H1 (cell line): ENCODE data around the gene CDK10.

Experiments used
- EP300 ChIP-seq, 2 experiments: IDR thresholded peaks; 1 replicate in 1 of 2; 2 replicates in 1 of 2; pipeline ENCODE4 v1.6.1; 2011 to 2012; ENCODE audit warnings: low read depth in 2 of 2, low read length in 2 of 2, mild to moderate bottlenecking in 2 of 2, borderline replicate concordance in 1 of 2, inconsistent platforms in 1 of 2, moderate library complexity in 1 of 2
- JUND ChIP-seq: IDR thresholded peaks from 2 replicates; pipeline ENCODE4 v1.6.1; 2011; ENCODE audit warnings: mild to moderate bottlenecking, improper control_type of control experiment, low read length
- NRF1 ChIP-seq: IDR thresholded peaks from 2 replicates; pipeline ENCODE4 v1.6.1; 2011; ENCODE audit warnings: mild to moderate bottlenecking, low read depth, low read length, improper control_type of control experiment
- POLR2A ChIP-seq, 2 experiments: IDR thresholded peaks; 1 replicate in 1 of 2; 2 replicates in 1 of 2; pipeline ENCODE4 v1.6.1; 2011; ENCODE audit warnings: low read depth in 2 of 2, low read length in 2 of 2, mild to moderate bottlenecking in 2 of 2; ENCODE audit errors: control extremely low read depth in 1 of 2
- TF ChIP-seq, protein P1 (sequence below), 3 experiments: IDR thresholded peaks; 1 replicate in 2 of 3; 2 replicates in 1 of 3; pipeline versions ENCODE4 v1.5.1 to v1.6.1; 2011; ENCODE audit warnings: low read length in 3 of 3, mild to moderate bottlenecking in 3 of 3, inconsistent platforms in 2 of 3, low read depth in 1 of 3, moderate library complexity in 1 of 3; ENCODE audit not compliant: insufficient read depth in 1 of 3; ENCODE audit errors: control extremely low read depth in 1 of 3
- TF ChIP-seq, protein P2 (sequence below): fragments of 300-600 bp; sonication (generic); IDR thresholded peaks from 2 replicates; pipeline ENCODE4 v1.7.1; 2012; ENCODE audit warnings: low read length, moderate library complexity, mild to moderate bottlenecking, inconsistent platforms; ENCODE audit not compliant: insufficient replicate concordance

DNA sequence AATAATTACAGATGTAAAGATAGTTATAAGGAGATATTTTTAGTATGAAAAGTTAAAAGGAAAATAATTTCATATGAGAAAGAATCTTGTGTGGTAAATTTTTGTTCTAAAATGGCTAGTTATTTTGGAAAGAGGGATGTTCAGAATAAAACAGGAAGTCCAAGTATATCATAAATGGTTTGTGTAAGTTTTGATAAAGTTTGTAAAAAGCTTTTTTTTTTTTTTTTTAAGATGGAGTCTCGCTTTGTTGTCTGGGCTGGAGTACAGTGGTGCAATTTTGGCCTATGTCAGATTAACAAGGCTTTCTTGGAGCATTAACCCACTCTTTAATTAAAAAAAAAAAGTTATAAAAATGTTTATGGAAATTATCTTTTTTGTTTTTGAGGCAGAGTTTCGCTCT is 8.2 kb upstream of the CDK10 start:
- TF ChIP-seq JUND (no peak), POLR2A (IDR thresholded peaks at IDR 0.05; ENCODE audit: control extremely low read depth in 1 of 2, low read depth in 2 of 2, low read length in 2 of 2) (no peak), EP300 (IDR thresholded peaks at IDR 0.05; ENCODE audit: borderline replicate concordance in 1 of 2, low read depth in 2 of 2, low read length in 2 of 2) (no peak), NRF1 (no peak)
- TF ChIP-seq, protein P1, sequence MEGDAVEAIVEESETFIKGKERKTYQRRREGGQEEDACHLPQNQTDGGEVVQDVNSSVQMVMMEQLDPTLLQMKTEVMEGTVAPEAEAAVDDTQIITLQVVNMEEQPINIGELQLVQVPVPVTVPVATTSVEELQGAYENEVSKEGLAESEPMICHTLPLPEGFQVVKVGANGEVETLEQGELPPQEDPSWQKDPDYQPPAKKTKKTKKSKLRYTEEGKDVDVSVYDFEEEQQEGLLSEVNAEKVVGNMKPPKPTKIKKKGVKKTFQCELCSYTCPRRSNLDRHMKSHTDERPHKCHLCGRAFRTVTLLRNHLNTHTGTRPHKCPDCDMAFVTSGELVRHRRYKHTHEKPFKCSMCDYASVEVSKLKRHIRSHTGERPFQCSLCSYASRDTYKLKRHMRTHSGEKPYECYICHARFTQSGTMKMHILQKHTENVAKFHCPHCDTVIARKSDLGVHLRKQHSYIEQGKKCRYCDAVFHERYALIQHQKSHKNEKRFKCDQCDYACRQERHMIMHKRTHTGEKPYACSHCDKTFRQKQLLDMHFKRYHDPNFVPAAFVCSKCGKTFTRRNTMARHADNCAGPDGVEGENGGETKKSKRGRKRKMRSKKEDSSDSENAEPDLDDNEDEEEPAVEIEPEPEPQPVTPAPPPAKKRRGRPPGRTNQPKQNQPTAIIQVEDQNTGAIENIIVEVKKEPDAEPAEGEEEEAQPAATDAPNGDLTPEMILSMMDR (IDR thresholded peaks at IDR 0.05; ENCODE audit: control extremely low read depth in 1 of 3, insufficient read depth in 1 of 3, low read depth in 1 of 3, low read length in 3 of 3) = no peak
- TF ChIP-seq, protein P2, sequence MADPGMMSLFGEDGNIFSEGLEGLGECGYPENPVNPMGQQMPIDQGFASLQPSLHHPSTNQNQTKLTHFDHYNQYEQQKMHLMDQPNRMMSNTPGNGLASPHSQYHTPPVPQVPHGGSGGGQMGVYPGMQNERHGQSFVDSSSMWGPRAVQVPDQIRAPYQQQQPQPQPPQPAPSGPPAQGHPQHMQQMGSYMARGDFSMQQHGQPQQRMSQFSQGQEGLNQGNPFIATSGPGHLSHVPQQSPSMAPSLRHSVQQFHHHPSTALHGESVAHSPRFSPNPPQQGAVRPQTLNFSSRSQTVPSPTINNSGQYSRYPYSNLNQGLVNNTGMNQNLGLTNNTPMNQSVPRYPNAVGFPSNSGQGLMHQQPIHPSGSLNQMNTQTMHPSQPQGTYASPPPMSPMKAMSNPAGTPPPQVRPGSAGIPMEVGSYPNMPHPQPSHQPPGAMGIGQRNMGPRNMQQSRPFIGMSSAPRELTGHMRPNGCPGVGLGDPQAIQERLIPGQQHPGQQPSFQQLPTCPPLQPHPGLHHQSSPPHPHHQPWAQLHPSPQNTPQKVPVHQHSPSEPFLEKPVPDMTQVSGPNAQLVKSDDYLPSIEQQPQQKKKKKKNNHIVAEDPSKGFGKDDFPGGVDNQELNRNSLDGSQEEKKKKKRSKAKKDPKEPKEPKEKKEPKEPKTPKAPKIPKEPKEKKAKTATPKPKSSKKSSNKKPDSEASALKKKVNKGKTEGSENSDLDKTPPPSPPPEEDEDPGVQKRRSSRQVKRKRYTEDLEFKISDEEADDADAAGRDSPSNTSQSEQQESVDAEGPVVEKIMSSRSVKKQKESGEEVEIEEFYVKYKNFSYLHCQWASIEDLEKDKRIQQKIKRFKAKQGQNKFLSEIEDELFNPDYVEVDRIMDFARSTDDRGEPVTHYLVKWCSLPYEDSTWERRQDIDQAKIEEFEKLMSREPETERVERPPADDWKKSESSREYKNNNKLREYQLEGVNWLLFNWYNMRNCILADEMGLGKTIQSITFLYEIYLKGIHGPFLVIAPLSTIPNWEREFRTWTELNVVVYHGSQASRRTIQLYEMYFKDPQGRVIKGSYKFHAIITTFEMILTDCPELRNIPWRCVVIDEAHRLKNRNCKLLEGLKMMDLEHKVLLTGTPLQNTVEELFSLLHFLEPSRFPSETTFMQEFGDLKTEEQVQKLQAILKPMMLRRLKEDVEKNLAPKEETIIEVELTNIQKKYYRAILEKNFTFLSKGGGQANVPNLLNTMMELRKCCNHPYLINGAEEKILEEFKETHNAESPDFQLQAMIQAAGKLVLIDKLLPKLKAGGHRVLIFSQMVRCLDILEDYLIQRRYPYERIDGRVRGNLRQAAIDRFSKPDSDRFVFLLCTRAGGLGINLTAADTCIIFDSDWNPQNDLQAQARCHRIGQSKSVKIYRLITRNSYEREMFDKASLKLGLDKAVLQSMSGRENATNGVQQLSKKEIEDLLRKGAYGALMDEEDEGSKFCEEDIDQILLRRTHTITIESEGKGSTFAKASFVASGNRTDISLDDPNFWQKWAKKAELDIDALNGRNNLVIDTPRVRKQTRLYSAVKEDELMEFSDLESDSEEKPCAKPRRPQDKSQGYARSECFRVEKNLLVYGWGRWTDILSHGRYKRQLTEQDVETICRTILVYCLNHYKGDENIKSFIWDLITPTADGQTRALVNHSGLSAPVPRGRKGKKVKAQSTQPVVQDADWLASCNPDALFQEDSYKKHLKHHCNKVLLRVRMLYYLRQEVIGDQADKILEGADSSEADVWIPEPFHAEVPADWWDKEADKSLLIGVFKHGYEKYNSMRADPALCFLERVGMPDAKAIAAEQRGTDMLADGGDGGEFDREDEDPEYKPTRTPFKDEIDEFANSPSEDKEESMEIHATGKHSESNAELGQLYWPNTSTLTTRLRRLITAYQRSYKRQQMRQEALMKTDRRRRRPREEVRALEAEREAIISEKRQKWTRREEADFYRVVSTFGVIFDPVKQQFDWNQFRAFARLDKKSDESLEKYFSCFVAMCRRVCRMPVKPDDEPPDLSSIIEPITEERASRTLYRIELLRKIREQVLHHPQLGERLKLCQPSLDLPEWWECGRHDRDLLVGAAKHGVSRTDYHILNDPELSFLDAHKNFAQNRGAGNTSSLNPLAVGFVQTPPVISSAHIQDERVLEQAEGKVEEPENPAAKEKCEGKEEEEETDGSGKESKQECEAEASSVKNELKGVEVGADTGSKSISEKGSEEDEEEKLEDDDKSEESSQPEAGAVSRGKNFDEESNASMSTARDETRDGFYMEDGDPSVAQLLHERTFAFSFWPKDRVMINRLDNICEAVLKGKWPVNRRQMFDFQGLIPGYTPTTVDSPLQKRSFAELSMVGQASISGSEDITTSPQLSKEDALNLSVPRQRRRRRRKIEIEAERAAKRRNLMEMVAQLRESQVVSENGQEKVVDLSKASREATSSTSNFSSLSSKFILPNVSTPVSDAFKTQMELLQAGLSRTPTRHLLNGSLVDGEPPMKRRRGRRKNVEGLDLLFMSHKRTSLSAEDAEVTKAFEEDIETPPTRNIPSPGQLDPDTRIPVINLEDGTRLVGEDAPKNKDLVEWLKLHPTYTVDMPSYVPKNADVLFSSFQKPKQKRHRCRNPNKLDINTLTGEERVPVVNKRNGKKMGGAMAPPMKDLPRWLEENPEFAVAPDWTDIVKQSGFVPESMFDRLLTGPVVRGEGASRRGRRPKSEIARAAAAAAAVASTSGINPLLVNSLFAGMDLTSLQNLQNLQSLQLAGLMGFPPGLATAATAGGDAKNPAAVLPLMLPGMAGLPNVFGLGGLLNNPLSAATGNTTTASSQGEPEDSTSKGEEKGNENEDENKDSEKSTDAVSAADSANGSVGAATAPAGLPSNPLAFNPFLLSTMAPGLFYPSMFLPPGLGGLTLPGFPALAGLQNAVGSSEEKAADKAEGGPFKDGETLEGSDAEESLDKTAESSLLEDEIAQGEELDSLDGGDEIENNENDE = no peak
